ENCODE measurements around the gene ZNF229. TPM values are rescaled to one million over a fixed set of nuclear protein-coding genes. Genes with fewer than 3 reads are reported as not detected.
"Not testable (repeated sequence)": the region's sequence is repeated elsewhere in the genome, so short reads cannot be mapped to it uniquely, and the experiment has no call there.

The ZNF229 gene
- total and polyA plus RNA-seq, 2 donors (not counting 3 experiments of a cell fraction or from before 2014, with no cell fraction given) = 2.7 to 8.8 TPM

DNA sequence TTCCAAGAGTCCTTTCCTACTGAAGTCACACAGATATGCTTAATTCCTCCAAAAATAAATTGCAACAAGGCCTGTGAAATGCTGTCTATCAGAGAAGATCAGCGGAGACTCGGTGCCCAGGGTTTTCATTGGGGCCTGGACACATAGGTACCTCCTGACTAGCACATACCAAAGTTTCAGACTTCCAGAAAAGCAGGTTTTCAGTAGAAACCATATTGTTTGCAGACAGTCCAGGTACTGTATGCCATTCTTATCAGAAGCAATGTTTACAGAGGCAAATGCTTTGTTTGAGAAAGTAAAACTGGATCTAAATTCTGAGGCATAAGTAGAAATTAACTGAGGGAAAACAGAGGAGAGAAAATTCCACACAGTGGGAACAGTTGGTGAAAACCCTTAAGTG lies 12.8 kb downstream of the ZNF229 start:
- Histone ChIP-seq H3K4me2 (ENCODE audit: insufficient read depth, low read length) (no peak overlapping the region), H3K4me1 (ENCODE audit: control insufficient read depth, extremely low read depth, insufficient read depth, low read length) (no peaks in the 10 kb centered on the region), H2AFZ (ENCODE audit: low read depth, low read length) (no peak overlapping the region), H4K20me1 (replicated peaks; ENCODE audit: control insufficient read depth, extremely low read depth, insufficient read depth, low read length) (no peaks in the 10 kb centered on the region), H3K27me3 (ENCODE audit: control insufficient read depth in 2 of 2, insufficient read depth in 2 of 2, low read length in 2 of 2) (no peaks in the 10 kb centered on the region), H3K79me2 (ENCODE audit: control insufficient read depth, insufficient read depth, low read length) (no peaks in the 10 kb centered on the region), H3K9ac (replicated peaks; ENCODE audit: extremely low read depth, insufficient read depth, low read length) (no peak overlapping the region), H3K9me3 (replicated peaks; ENCODE audit: control insufficient read depth, insufficient read depth, low read length) (no peaks in the 10 kb centered on the region), H3K4me3 (replicated peaks in 1 of 3; ENCODE audit: insufficient read depth in 1 of 3, low read depth in 1 of 3, low read length in 3 of 3) (no peak overlapping the region), H3K27ac (ENCODE audit: insufficient read depth, low read depth, low read length) (no peak overlapping the region), H3K36me3 (ENCODE audit: control insufficient read depth in 2 of 2, extremely low read depth in 1 of 2, insufficient read depth in 2 of 2, low read length in 2 of 2) (peaks cover 2 to 4% of the 10 kb centered on the region in 2 experiments), H3K9me1 (replicated peaks; ENCODE audit: control insufficient read depth, extremely low read depth, insufficient read depth, low read length) (no peaks in the 10 kb centered on the region)
- FAIRE-seq (no peak), DNase-seq (ENCODE audit: low read depth, low spot score) (no peak)
- no TSS peak for BruUV-seq (replicated peaks)
- no peak for TF ChIP-seq GATA2 (IDR thresholded peaks at IDR 0.05; ENCODE audit: insufficient read depth, insufficient read length, low read depth, low read length)
- TF ChIP-seq POLR2AphosphoS5 (IDR thresholded peaks at IDR 0.05; ENCODE audit: insufficient read depth, low read depth, low read length) = no peak
- TF ChIP-seq MYC (IDR thresholded peaks at IDR 0.05; ENCODE audit: low read depth, low read length) = no peak
- ChIA-PET CTCF (no interaction called here), POLR2A (no interaction called here)
- intact Hi-C loops (cut with micrococcal nuclease) (no loop called here), dilution Hi-C loops (cut with MboI; ENCODE audit: extremely low pct_ligation_motif_present, low sequenced_read_pairs) (no loop called here)

DNA sequence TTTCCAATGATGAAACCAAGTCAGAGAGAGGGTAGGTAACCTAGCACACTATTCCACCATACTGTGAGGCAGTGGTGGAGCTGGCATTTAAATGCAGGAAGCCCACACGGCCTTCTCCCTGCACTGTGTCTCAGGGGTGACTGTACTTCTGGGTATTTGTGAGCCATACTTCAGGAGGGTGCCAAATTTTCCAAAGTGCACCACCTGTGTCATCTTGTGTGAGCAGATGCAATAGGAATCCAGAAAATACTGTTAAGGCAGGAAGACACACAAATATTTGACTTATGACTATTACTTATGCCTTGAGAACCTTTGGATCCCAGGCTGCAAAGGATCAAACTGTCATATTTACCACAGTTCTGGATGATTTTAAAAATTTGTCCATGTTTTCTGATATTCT lies 17.3 kb downstream of the ZNF229 start:
- BruUV-seq (replicated peaks) = no TSS peak
- no peak overlapping the region for H3K27ac ChIP-seq (ENCODE audit: insufficient read depth, low read depth, low read length)
- H3K27me3 ChIP-seq (ENCODE audit: control insufficient read depth in 2 of 2, insufficient read depth in 2 of 2, low read length in 2 of 2) = no peaks in the 10 kb centered on the region
- H2AFZ ChIP-seq (ENCODE audit: low read depth, low read length) = no peak overlapping the region
- POLR2A ChIA-PET = no interaction called here
- no peak overlapping the region for H3K4me2 ChIP-seq (ENCODE audit: insufficient read depth, low read length)
- dilution Hi-C loops (cut with MboI; ENCODE audit: extremely low pct_ligation_motif_present, low sequenced_read_pairs) = no loop called here
- FAIRE-seq = no peak
- no peaks in the 10 kb centered on the region for H4K20me1 ChIP-seq (replicated peaks; ENCODE audit: control insufficient read depth, extremely low read depth, insufficient read depth, low read length)
- no peak for DNase-seq (ENCODE audit: low read depth, low spot score)
- intact Hi-C loops (cut with micrococcal nuclease) = no loop called here
- CTCF ChIA-PET = no interaction called here
- H3K79me2 ChIP-seq (ENCODE audit: control insufficient read depth, insufficient read depth, low read length) = no peaks in the 10 kb centered on the region
- H3K36me3 ChIP-seq (ENCODE audit: control insufficient read depth in 2 of 2, extremely low read depth in 1 of 2, insufficient read depth in 2 of 2, low read length in 2 of 2) = peaks cover 2 to 13% of the 10 kb centered on the region in 2 experiments
- H3K9ac ChIP-seq (replicated peaks; ENCODE audit: extremely low read depth, insufficient read depth, low read length) = no peak overlapping the region
- H3K9me3 ChIP-seq (replicated peaks; ENCODE audit: control insufficient read depth, insufficient read depth, low read length) = no peaks in the 10 kb centered on the region
- H3K9me1 ChIP-seq (replicated peaks; ENCODE audit: control insufficient read depth, extremely low read depth, insufficient read depth, low read length) = no peaks in the 10 kb centered on the region
- TF ChIP-seq, protein P1, sequence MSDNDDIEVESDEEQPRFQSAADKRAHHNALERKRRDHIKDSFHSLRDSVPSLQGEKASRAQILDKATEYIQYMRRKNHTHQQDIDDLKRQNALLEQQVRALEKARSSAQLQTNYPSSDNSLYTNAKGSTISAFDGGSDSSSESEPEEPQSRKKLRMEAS (IDR thresholded peaks at IDR 0.05; ENCODE audit: insufficient read depth, insufficient read length) = no peak
- TF ChIP-seq JUN (IDR thresholded peaks at IDR 0.05; ENCODE audit: borderline replicate concordance, insufficient read depth, insufficient read length, low read depth) (no peak), FOS (IDR thresholded peaks at IDR 0.05; ENCODE audit: borderline replicate concordance, insufficient read depth, low read length) (no peak), MYC (IDR thresholded peaks at IDR 0.05; ENCODE audit: low read depth, low read length) (no peak)
- H3K4me3 ChIP-seq (replicated peaks in 1 of 3; ENCODE audit: insufficient read depth in 1 of 3, low read depth in 1 of 3, low read length in 3 of 3) = no peak overlapping the region
- H3K4me1 ChIP-seq (ENCODE audit: control insufficient read depth, extremely low read depth, insufficient read depth, low read length) = no peaks in the 10 kb centered on the region

DNA sequence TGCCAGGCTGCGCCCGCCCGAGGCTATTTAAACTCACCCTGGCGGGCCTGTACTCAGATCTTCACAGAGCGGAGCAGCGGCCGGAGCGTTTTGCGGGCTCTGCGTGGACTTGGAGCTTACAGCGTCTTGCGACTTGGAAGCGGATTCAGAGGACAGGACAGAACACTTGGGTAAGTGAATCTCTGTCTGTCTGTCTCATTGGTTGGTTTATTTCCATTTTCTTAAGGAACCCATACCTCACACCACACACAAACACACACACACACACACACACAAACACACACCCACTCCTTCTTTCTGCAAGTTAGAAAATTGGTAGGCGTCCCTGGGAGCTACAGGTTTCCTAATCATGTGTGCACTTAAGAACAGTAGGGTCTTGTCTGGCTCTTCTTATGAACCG lies 32.7 kb downstream of the ZNF229 start:
- intact Hi-C loops (cut with micrococcal nuclease); H3K4me3 ChIP-seq (replicated peaks in 1 of 3; ENCODE audit: insufficient read depth in 1 of 3, low read depth in 1 of 3, low read length in 3 of 3); H3K4me2 ChIP-seq (ENCODE audit: insufficient read depth, low read length); H3K9me1 ChIP-seq (replicated peaks; ENCODE audit: control insufficient read depth, extremely low read depth, insufficient read depth, low read length); H2AFZ ChIP-seq (ENCODE audit: low read depth, low read length); H3K36me3 ChIP-seq (ENCODE audit: control insufficient read depth in 2 of 2, extremely low read depth in 1 of 2, insufficient read depth in 2 of 2, low read length in 2 of 2); H3K27ac ChIP-seq (ENCODE audit: insufficient read depth, low read depth, low read length); FAIRE-seq; POLR2A ChIA-PET; dilution Hi-C loops (cut with MboI; ENCODE audit: extremely low pct_ligation_motif_present, low sequenced_read_pairs); CTCF ChIA-PET; H3K4me1 ChIP-seq (ENCODE audit: control insufficient read depth, extremely low read depth, insufficient read depth, low read length); DNase-seq (ENCODE audit: low read depth, low spot score); H3K79me2 ChIP-seq (ENCODE audit: control insufficient read depth, insufficient read depth, low read length); BruUV-seq (replicated peaks); H4K20me1 ChIP-seq (replicated peaks; ENCODE audit: control insufficient read depth, extremely low read depth, insufficient read depth, low read length); H3K9ac ChIP-seq (replicated peaks; ENCODE audit: extremely low read depth, insufficient read depth, low read length); H3K27me3 ChIP-seq (ENCODE audit: control insufficient read depth in 2 of 2, insufficient read depth in 2 of 2, low read length in 2 of 2); H3K9me3 ChIP-seq (replicated peaks; ENCODE audit: control insufficient read depth, insufficient read depth, low read length): not testable (repeated sequence)
